Trophoblast cell (in vitro differentiated cells and primary cell): ENCODE data around the gene MSTN.

Experiments used
- DNase-seq, 2 donors: peaks; one replicate each; pipeline ENCODE4 v3.0.0-alpha.2; 2016
- H2AFZ ChIP-seq: 2 replicates; pipeline ENCODE4 v1.6.1; 2013; ENCODE audit warnings: low read length, moderate library complexity, mild to moderate bottlenecking; ENCODE audit not compliant: insufficient read depth, poor library complexity
- H2AK5ac ChIP-seq: 2 replicates; pipeline ENCODE4 v1.6.1; 2013; ENCODE audit warnings: mild to moderate bottlenecking, low read length
- H2BK120ac ChIP-seq: 2 replicates; pipeline ENCODE4 v1.6.1; 2013; ENCODE audit warnings: low read length, mild to moderate bottlenecking, moderate library complexity; ENCODE audit not compliant: insufficient read depth, poor library complexity
- H2BK12ac ChIP-seq: 2 replicates; pipeline ENCODE4 v1.6.1; 2013; ENCODE audit warnings: mild to moderate bottlenecking, low read length, moderate library complexity
- H2BK5ac ChIP-seq: 2 replicates; pipeline ENCODE4 v1.6.1; 2013; ENCODE audit warnings: low read length, low read depth, moderate library complexity, mild to moderate bottlenecking; ENCODE audit not compliant: poor library complexity
- H3K14ac ChIP-seq: 2 replicates; pipeline ENCODE4 v1.6.1; 2013; ENCODE audit warnings: mild to moderate bottlenecking, low read length
- H3K18ac ChIP-seq: 2 replicates; pipeline ENCODE4 v1.6.1; 2013; ENCODE audit warnings: mild to moderate bottlenecking, low read length
- H3K23ac ChIP-seq: 2 replicates; pipeline ENCODE4 v1.6.1; 2013; ENCODE audit warnings: low read length
- H3K27ac ChIP-seq: 2 replicates; pipeline ENCODE4 v1.5.1; 2013; ENCODE audit warnings: low read depth, mild to moderate bottlenecking, inconsistent platforms, low read length, moderate library complexity
- H3K27me3 ChIP-seq: 2 replicates; pipeline ENCODE4 v1.6.1; 2013; ENCODE audit warnings: inconsistent platforms, mild to moderate bottlenecking, low read length, moderate library complexity; ENCODE audit not compliant: insufficient read depth
- H3K36me3 ChIP-seq, 2 experiments: 1 replicate in 1 of 2; 2 replicates in 1 of 2; pipeline ENCODE4 v1.6.1; 2013; ENCODE audit warnings: low read length in 2 of 2, mild to moderate bottlenecking in 2 of 2, moderate library complexity in 1 of 2; ENCODE audit not compliant: insufficient read depth in 2 of 2, control insufficient read depth in 1 of 2
- H3K4ac ChIP-seq: 2 replicates; pipeline ENCODE4 v1.6.1; 2013; ENCODE audit warnings: low read depth, mild to moderate bottlenecking, low read length, moderate library complexity
- H3K4me1 ChIP-seq, 2 experiments: 1 replicate in 1 of 2; 2 replicates in 1 of 2; pipeline ENCODE4 v1.6.1; 2013; ENCODE audit warnings: low read length in 2 of 2, mild to moderate bottlenecking in 2 of 2, moderate library complexity in 1 of 2; ENCODE audit not compliant: insufficient read depth in 2 of 2, control insufficient read depth in 1 of 2
- H3K4me2 ChIP-seq: 2 replicates; pipeline ENCODE4 v1.6.1; 2013; ENCODE audit warnings: inconsistent platforms, mild to moderate bottlenecking, low read length, moderate library complexity
- H3K4me3 ChIP-seq: 2 replicates; pipeline ENCODE4 v1.5.1; 2013; ENCODE audit warnings: mild to moderate bottlenecking, low read depth, low read length, inconsistent platforms
- H3K79me1 ChIP-seq: one replicate; pipeline ENCODE4 v1.6.1; 2013; ENCODE audit warnings: low read length
- H3K79me2 ChIP-seq: 2 replicates; pipeline ENCODE4 v1.6.1; 2013; ENCODE audit warnings: low read length, mild to moderate bottlenecking; ENCODE audit not compliant: control insufficient read depth, insufficient read depth, poor library complexity
- H3K9ac ChIP-seq: 2 replicates; pipeline ENCODE4 v1.6.1; 2013; ENCODE audit warnings: mild to moderate bottlenecking, low read length
- H3K9me3 ChIP-seq: 2 replicates; pipeline ENCODE4 v1.6.1; 2013; ENCODE audit warnings: low read depth, mild to moderate bottlenecking, control low read depth, inconsistent platforms, low read length; ENCODE audit not compliant: insufficient read depth
- H4K12ac ChIP-seq: 2 replicates; pipeline ENCODE4 v1.6.1; 2013; ENCODE audit warnings: low read depth, mild to moderate bottlenecking, low read length, moderate library complexity
- H4K8ac ChIP-seq: 2 replicates; pipeline ENCODE4 v1.6.1; 2013; ENCODE audit warnings: low read depth, mild to moderate bottlenecking, low read length, moderate library complexity
- H4K91ac ChIP-seq: one replicate; pipeline ENCODE4 v1.6.1; 2013; ENCODE audit warnings: low read depth, mild to moderate bottlenecking, low read length, moderate library complexity
- WGBS: extraction: QIAGEN DNeasy Blood & Tissue Kit; methylation state at CpG from one replicate; pipeline ENCODE4 v1.1.7; 2013; ENCODE audit warnings: missing lambda C conversion rate; ENCODE audit not compliant: insufficient read length, insufficient coverage; ENCODE audit errors: extremely low coverage; 5-methylcytosine and 5-hydroxymethylcytosine counted together

MSTN gene

GRCh38 chr2:190107409-190107808, 44.9 kb upstream of the MSTN start:
- no peak overlapping the region for H2BK12ac ChIP-seq
- no peak overlapping the region for H4K8ac ChIP-seq
- H3K79me1 ChIP-seq: no peaks in the 10 kb centered on the region
- H4K12ac ChIP-seq: no peak overlapping the region
- no peak for DNase-seq
- no peak overlapping the region for H4K91ac ChIP-seq
- H3K9ac ChIP-seq: no peak overlapping the region
- no peak overlapping the region for H2AFZ ChIP-seq
- no peak overlapping the region for H2BK120ac ChIP-seq
- no peak overlapping the region for H3K4me3 ChIP-seq
- no peak overlapping the region for H3K4me2 ChIP-seq
- H3K79me2 ChIP-seq: no peaks in the 10 kb centered on the region
- H3K27ac ChIP-seq: no peak overlapping the region
- no peak overlapping the region for H3K4ac ChIP-seq
- H3K36me3 ChIP-seq: no peaks in the 10 kb centered on the region
- no peak overlapping the region for H2BK5ac ChIP-seq
- H3K9me3 ChIP-seq: no peaks in the 10 kb centered on the region
- no peak overlapping the region for H3K14ac ChIP-seq
- no peak overlapping the region for H3K18ac ChIP-seq
- no peaks in the 10 kb centered on the region for H3K4me1 ChIP-seq
- no peak overlapping the region for H2AK5ac ChIP-seq
- no peak overlapping the region for H3K23ac ChIP-seq
- H3K27me3 ChIP-seq: no peaks in the 10 kb centered on the region
- no CpG with 5 or more reads among the region's 4 CpGs for WGBS

GRCh38 chr2:190106783-190107182, 44.3 kb upstream of the MSTN start:
- no peak overlapping the region for H3K4ac ChIP-seq
- H4K8ac ChIP-seq: no peak overlapping the region
- no peak overlapping the region for H3K23ac ChIP-seq
- H4K12ac ChIP-seq: no peak overlapping the region
- no peak overlapping the region for H2AK5ac ChIP-seq
- no peaks in the 10 kb centered on the region for H3K79me2 ChIP-seq
- no peak overlapping the region for H3K14ac ChIP-seq
- no peak overlapping the region for H3K18ac ChIP-seq
- no peak overlapping the region for H2BK5ac ChIP-seq
- H3K79me1 ChIP-seq: no peaks in the 10 kb centered on the region
- H2AFZ ChIP-seq: no peak overlapping the region
- no peak overlapping the region for H2BK120ac ChIP-seq
- H3K4me2 ChIP-seq: no peak overlapping the region
- DNase-seq: no peak
- H3K27ac ChIP-seq: no peak overlapping the region
- no peak overlapping the region for H3K9ac ChIP-seq
- H3K4me1 ChIP-seq: no peaks in the 10 kb centered on the region
- no peak overlapping the region for H4K91ac ChIP-seq
- no peaks in the 10 kb centered on the region for H3K36me3 ChIP-seq
- H3K4me3 ChIP-seq: no peak overlapping the region
- no peaks in the 10 kb centered on the region for H3K9me3 ChIP-seq
- H3K27me3 ChIP-seq: no peaks in the 10 kb centered on the region
- H2BK12ac ChIP-seq: no peak overlapping the region

- H3K4me2 ChIP-seq: no peak overlapping the region
- no peak overlapping the region for H2AFZ ChIP-seq
- H2BK12ac ChIP-seq: no peak overlapping the region
- H3K27me3 ChIP-seq: no peaks in the 10 kb centered on the region
- no peak overlapping the region for H2BK5ac ChIP-seq
- no peak overlapping the region for H3K18ac ChIP-seq
- H3K79me2 ChIP-seq: no peaks in the 10 kb centered on the region
- no peaks in the 10 kb centered on the region for H3K9me3 ChIP-seq
- H3K9ac ChIP-seq: no peak overlapping the region
- no peak overlapping the region for H4K8ac ChIP-seq
- no peak overlapping the region for H3K14ac ChIP-seq
- H3K36me3 ChIP-seq: no peaks in the 10 kb centered on the region
- no peaks in the 10 kb centered on the region for H3K79me1 ChIP-seq
- H3K27ac ChIP-seq: no peak overlapping the region
- DNase-seq: no peak
- no peak overlapping the region for H2AK5ac ChIP-seq
- no CpG with 5 or more reads among the region's 2 CpGs for WGBS
- H3K23ac ChIP-seq: no peak overlapping the region
- no peak overlapping the region for H3K4ac ChIP-seq
- H2BK120ac ChIP-seq: no peak overlapping the region
- H3K4me3 ChIP-seq: no peak overlapping the region
- H4K91ac ChIP-seq: no peak overlapping the region
- H4K12ac ChIP-seq: no peak overlapping the region
- no peaks in the 10 kb centered on the region for H3K4me1 ChIP-seq
Measured at GRCh38 chr2:190105554-190105953, 43.0 kb upstream of the MSTN start.

GRCh38 chr2:190103144-190103543, 40.6 kb upstream of the MSTN start:
- no peak overlapping the region for H2BK120ac ChIP-seq
- H3K9me3 ChIP-seq: no peaks in the 10 kb centered on the region
- no peak overlapping the region for H4K12ac ChIP-seq
- no peaks in the 10 kb centered on the region for H3K4me1 ChIP-seq
- H3K4me2 ChIP-seq: no peak overlapping the region
- DNase-seq: no peak
- no peak overlapping the region for H4K8ac ChIP-seq
- H3K4ac ChIP-seq: no peak overlapping the region
- H3K9ac ChIP-seq: no peak overlapping the region
- no peak overlapping the region for H3K27ac ChIP-seq
- H3K79me1 ChIP-seq: no peaks in the 10 kb centered on the region
- no peak overlapping the region for H3K18ac ChIP-seq
- H3K79me2 ChIP-seq: no peaks in the 10 kb centered on the region
- H3K27me3 ChIP-seq: no peaks in the 10 kb centered on the region
- no peak overlapping the region for H4K91ac ChIP-seq
- H3K23ac ChIP-seq: no peak overlapping the region
- no peak overlapping the region for H2BK12ac ChIP-seq
- no peak overlapping the region for H3K14ac ChIP-seq
- no peak overlapping the region for H3K4me3 ChIP-seq
- H2AK5ac ChIP-seq: no peak overlapping the region
- no peaks in the 10 kb centered on the region for H3K36me3 ChIP-seq
- no CpG with 5 or more reads among the region's 3 CpGs for WGBS
- no peak overlapping the region for H2AFZ ChIP-seq
- H2BK5ac ChIP-seq: no peak overlapping the region
